KOPT-K1 (cell line): Measurements from ENCODE around the gene ENAH.

Experiments used
- H3K27ac ChIP-seq: fragments of 200-600 bp; sonication (generic); 2 replicates; pipeline ENCODE4 v1.5.1; 2016; ENCODE audit warnings: antibody characterized with exemption, mild to moderate bottlenecking, low read depth, low read length; ENCODE audit not compliant: poor library complexity, severe bottlenecking
- H3K36me3 ChIP-seq: fragments of 200-600 bp; sonication (generic); 2 replicates; pipeline ENCODE4 v1.5.1; 2017; ENCODE audit warnings: antibody characterized with exemption, mild to moderate bottlenecking, low read length, moderate library complexity; ENCODE audit not compliant: insufficient read depth
- H3K9me3 ChIP-seq: fragments of 200-600 bp; sonication (generic); 2 replicates; pipeline ENCODE4 v1.5.1; 2017; ENCODE audit warnings: antibody characterized with exemption, low read length, mild to moderate bottlenecking; ENCODE audit not compliant: insufficient read depth, poor library complexity, severe bottlenecking

ENAH gene

DNA sequence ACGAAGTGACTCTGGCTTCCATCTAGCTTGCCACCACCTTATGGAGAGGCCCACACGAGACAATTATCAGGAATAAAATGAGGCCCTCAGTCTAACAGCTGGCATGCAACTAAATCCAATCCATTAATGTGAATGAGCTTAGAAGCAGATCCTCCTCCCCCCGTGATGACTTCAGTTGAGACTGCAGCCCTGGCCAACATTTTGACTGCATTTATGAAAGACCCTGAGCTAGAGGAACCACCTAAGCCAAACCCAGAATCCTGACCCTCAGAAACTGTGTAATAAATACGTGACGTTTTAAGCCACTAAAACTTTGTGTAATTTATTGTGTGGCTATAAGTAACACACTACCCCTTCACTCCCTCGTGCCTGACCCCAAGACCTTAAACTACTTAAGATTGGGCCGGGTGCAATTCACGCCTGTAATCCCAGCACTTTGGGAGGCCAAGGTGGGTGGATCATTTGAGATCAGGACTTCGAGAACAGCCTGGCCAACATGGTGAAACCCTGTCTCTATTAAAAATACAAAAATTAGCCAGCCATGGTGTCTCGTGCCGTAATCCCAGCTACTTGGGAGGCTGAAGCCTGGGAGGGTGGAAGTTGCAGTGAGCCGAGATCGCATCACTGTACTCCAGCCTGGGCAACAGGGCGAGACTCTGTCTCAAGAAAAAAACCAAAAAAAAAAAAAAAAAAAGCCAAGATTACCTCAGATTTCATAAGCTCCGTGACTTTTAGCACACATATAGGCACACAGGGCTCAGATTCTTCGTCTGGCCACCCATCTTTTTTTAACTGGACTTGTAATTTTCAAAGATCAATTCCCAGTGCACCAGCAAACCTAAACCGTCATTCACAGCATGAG is 72.5 kb downstream of the ENAH start:
- Histone ChIP-seq H3K36me3 (no peaks in the 10 kb centered on the region), H3K27ac (no peak overlapping the region), H3K9me3 (no peaks in the 10 kb centered on the region)

GRCh38 chr1:225578251-225578977 is 74.5 kb downstream of the ENAH start:
- no peak overlapping the region for H3K27ac ChIP-seq
- no peaks in the 10 kb centered on the region for H3K36me3 ChIP-seq
- no peaks in the 10 kb centered on the region for H3K9me3 ChIP-seq

GRCh38 chr1:225577241-225577640 is 75.7 kb downstream of the ENAH start:
- no peak overlapping the region for H3K27ac ChIP-seq
- H3K9me3 ChIP-seq: no peaks in the 10 kb centered on the region
- no peaks in the 10 kb centered on the region for H3K36me3 ChIP-seq

GRCh38 chr1:225573216-225573615 is 79.7 kb downstream of the ENAH start:
- no peaks in the 10 kb centered on the region for H3K9me3 ChIP-seq
- no peaks in the 10 kb centered on the region for H3K36me3 ChIP-seq
- no peak overlapping the region for H3K27ac ChIP-seq

DNA sequence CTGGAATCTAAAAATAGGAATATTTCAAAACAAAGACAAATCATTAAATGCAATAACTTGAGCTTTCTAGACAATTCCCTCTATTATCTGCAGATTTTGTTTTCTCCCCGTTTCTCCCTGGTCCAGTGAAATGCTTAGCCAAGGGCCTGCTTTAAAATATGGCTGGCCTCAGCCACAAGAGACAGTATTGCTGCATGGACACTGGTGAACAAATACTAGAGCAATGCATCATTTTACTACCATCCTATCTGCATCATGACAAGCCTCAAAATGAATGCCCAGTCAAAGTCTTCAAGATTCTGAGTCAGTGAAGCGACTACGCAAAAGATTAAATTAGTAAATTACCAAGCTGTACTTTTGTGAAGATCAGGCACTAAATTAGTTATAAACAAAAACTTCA is 80.5 kb downstream of the ENAH start:
- Histone ChIP-seq H3K36me3 (no peaks in the 10 kb centered on the region), H3K9me3 (no peaks in the 10 kb centered on the region), H3K27ac (no peak overlapping the region)

DNA sequence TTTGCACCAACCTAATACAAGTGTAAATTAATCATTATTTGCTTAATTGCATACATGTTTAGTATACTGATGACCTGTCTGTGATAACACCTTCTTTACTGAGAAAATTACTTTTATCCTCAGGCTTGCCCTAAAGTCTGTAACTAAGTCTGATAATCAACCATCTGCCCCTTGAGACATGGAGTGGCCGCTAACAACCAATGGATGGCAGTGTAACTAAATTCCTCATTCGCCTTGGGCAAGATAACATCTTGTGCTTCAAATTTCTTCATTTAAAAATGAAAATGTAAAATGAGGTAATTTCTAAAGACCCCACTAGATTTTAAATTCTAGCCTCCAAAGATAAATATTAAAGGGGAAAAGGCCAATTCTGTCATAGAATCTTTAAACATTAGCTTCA is 85.1 kb downstream of the ENAH start:
- Histone ChIP-seq H3K36me3 (no peaks in the 10 kb centered on the region), H3K27ac (no peak overlapping the region), H3K9me3 (no peaks in the 10 kb centered on the region)

DNA sequence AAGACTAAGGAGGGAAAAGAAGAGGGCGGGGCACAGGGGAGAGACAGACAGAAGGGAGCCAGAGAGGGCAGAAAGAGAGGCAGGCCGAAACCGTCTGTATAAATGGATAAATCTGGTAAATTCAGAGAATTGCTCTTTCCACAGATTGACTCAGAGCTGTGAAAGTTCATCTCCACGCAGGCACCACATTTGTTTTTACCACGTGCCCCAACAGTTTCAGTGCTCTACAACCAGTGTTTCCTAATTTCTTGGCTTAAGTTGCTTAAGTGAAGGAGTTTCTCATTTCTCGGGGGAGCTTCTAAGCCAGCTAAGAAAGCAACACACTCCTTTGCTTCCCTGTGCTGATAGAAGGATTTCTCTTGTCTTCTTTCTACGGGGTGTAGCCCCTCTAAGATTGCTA is 87.1 kb downstream of the ENAH start:
- no peaks in the 10 kb centered on the region for H3K36me3 ChIP-seq
- H3K27ac ChIP-seq: no peak overlapping the region
- H3K9me3 ChIP-seq: no peaks in the 10 kb centered on the region

GRCh38 chr1:225561675-225562074 is 91.2 kb downstream of the ENAH start:
- no peak overlapping the region for H3K27ac ChIP-seq
- peaks cover 4% of the 10 kb centered on the region for H3K9me3 ChIP-seq
- H3K36me3 ChIP-seq: no peaks in the 10 kb centered on the region

DNA sequence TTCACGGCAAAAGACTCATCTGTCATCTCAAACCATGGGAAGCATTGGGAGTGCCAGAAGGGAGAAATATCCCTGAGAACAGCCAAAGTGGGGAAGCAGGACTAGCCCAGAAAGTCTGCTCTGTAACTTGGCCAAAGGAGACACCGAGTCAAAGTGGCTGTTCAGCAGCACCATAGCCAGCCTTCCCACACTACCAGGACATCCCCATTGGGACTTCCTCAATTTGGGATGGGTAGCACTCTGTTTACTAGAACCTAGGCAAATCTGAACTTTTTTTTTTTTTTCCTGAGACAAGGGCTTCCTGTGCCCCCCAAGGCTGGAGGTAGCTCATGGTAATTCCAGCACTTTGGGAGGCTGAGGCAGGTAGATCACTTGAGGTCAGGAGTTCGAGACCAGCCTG is 93.0 kb downstream of the ENAH start:
- H3K9me3 ChIP-seq: peaks cover 7% of the 10 kb centered on the region
- H3K36me3 ChIP-seq: no peaks in the 10 kb centered on the region
- no peak overlapping the region for H3K27ac ChIP-seq

GRCh38 chr1:225559326-225559725 is 93.6 kb downstream of the ENAH start:
- Histone ChIP-seq H3K9me3 (peaks cover 7% of the 10 kb centered on the region), H3K27ac (no peak overlapping the region), H3K36me3 (no peaks in the 10 kb centered on the region)

- peaks cover 7% of the 10 kb centered on the region for H3K9me3 ChIP-seq
- H3K36me3 ChIP-seq: no peaks in the 10 kb centered on the region
- H3K27ac ChIP-seq: no peak overlapping the region
Measured at GRCh38 chr1:225556694-225557093, 96.2 kb downstream of the ENAH start.

DNA sequence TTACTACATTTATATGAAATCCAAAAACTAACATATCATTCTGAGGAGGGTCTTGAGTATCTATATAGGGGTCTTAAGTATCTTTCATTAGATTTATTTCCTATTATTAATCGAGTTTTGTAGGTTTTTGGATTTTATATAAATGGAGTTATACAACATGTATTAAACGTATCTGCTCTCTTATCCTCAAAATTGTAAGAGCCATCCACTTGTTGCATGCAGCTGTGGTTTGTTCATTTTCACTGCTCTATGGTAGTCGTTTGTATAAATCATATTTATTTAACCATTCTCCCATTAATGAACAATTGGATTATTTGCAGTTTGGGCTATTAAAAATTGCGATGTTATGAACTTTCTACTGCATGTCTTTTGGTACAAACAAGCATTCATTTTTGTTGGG is 97.1 kb downstream of the ENAH start:
- Histone ChIP-seq H3K9me3 (peaks cover 7% of the 10 kb centered on the region), H3K27ac (no peak overlapping the region), H3K36me3 (no peaks in the 10 kb centered on the region)

- Histone ChIP-seq H3K27ac (no peak overlapping the region), H3K36me3 (no peaks in the 10 kb centered on the region), H3K9me3 (peaks cover 7% of the 10 kb centered on the region)
Measured at GRCh38 chr1:225554216-225554812, 98.6 kb downstream of the ENAH start.

DNA sequence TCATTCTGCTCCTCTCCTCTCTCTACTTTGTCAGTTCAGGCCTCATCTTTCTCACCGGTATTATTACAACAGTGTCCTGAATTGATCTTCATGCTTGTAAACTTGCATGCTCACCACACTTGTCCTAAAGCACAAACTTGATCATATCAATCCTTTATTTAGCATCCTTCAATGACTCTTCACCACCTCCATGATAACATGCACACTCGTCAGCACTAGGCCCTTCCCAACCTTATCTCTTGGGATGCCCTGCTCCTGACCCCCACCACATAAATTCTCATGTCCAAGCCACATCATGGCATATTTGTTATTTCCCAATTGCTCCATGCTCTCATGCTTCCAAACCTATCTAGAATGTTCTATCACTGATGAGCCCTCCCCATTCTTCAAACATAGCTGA is 103.1 kb downstream of the ENAH start:
- H3K9me3 ChIP-seq: no peaks in the 10 kb centered on the region
- no peak overlapping the region for H3K27ac ChIP-seq
- no peaks in the 10 kb centered on the region for H3K36me3 ChIP-seq

DNA sequence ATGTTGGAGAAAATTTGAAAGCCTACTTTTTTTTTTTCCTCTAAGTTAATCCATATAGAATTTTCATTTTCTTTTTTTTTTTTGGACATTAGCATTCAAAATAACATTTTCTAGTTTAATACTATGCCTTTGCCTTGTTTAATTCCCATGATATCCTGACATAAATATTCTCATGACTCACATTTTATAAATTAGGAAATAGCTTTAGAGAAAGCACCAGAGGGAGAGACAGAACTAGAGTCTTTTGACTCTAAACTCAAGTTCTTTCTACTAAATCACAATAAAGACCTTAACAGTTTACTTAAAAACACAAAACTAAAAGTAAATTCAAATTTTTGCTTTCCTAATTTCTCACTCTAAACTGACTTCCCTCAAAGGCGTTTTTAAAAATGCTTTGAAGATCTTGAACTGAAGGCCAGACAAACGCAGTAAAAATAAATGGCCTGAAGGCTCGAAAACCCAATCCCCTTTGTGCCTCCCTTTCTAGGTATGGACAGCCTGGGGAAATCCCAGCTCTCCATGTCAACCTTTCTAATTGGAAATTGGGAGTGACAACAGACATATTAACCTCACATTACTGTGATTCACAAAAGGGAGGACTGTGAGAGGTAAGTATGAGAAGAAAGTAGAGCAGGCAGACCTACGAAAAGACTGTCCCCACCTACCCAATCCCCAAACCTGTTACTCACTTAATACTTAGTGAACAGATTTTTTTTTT is 104.6 kb downstream of the ENAH start:
- no peaks in the 10 kb centered on the region for H3K36me3 ChIP-seq
- no peaks in the 10 kb centered on the region for H3K9me3 ChIP-seq
- no peak overlapping the region for H3K27ac ChIP-seq
